GM04503 (cell line): ENCODE measurements around the gene CORO2B.
A peak's percentile ranks its signal among the peaks of the same experiment; 100 is the strongest.

ENCODE experiments used
- DNase-seq: peaks from one replicate; pipeline ENCODE4 v3.0.0-alpha.2; 2012; ENCODE audit warnings: low read depth

The CORO2B gene

DNA sequence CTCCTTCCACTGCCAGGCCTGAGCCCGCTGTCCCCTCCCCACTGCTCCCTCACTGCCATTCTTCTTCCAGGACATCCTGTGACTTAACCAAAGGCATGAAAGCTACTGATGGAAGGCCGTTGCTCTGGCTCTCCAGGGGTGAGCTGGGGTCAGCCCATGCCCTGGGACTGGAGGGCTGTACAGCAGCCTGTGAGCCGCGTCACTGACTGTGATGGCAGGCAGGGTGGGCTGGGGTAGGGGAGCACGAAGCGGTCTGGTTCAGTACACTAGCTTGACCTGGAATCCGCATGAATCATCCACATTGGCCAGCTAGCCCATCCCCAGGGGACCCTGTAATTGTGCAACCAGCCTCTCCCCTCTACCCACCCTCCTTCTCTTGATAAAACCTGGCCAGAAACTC is 30.8 kb downstream of the CORO2B start:
- DNase-seq = no peak

DNA sequence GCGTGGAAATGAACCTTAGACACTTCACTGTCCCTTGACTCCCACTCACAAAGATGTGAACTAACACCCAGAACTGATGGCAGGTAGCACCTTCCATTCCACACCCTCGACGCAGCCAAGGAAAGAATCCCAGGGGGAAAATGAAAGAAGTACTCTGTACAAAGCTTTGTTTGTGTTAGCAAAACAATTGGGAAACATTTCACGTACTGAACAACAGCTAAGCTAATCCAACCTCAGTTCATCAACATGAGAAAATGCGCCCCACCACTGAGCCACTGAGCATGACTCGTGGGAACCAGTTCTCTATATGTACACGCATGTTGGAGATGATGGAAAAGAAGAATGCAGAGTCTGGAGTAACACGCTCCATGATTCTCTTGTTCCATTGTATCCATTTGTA is 32.0 kb downstream of the CORO2B start:
- no peak for DNase-seq

DNA sequence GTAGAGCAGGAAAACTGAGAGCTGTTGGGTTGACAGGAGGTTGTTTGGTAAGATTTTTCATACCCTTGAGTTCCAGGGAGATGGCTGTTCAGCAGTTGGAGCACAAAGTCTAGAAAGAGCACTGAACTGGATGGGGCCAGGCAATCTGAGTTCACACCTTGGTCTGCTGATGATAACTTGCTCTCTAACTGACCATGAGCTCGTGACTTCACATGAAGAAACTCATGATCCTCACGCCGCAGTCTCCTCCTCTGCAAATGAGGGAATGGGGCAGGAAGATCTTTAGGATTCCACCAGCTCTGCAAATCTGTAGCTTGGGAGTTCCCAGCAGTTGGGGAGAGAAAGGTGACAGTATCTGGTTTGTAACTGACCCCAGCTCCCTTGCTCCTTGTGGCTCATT is 33.7 kb downstream of the CORO2B start:
- no peak for DNase-seq

DNA sequence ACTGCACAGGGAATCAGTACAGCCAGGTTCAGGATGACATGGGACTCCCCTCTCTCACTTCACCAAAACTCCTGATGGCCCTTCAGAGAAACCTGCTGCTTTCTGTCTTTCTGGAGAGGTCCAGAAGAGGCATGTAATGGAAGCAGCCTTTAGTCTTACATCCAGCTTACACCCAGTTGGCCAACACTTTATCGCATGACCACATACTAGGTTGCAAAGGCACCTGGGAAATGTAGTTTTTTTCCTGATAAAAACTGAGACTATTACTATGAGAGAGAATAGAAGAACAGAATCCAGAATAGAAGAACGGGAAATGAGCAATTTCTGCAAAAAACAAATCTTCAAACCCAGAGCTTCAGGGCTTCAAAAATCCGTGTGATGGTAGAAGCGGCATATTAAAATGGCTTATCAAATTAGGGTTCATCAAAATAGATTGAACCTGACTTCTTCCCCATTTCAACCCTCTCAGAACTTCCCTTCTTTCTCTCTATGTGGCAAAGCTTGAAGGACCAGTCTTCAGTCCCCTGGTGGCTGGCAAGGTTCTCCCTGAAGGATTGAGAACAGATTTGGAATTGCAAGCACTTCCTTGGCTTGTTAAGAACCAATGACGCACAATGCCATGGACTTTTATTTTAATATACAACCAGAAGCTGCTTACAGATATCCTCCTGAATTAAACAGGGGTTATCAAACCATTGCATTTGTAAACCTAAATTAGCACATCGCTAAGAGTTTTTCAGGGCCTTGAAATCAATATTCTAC is 34.4 kb downstream of the CORO2B start:
- no peak for DNase-seq

DNA sequence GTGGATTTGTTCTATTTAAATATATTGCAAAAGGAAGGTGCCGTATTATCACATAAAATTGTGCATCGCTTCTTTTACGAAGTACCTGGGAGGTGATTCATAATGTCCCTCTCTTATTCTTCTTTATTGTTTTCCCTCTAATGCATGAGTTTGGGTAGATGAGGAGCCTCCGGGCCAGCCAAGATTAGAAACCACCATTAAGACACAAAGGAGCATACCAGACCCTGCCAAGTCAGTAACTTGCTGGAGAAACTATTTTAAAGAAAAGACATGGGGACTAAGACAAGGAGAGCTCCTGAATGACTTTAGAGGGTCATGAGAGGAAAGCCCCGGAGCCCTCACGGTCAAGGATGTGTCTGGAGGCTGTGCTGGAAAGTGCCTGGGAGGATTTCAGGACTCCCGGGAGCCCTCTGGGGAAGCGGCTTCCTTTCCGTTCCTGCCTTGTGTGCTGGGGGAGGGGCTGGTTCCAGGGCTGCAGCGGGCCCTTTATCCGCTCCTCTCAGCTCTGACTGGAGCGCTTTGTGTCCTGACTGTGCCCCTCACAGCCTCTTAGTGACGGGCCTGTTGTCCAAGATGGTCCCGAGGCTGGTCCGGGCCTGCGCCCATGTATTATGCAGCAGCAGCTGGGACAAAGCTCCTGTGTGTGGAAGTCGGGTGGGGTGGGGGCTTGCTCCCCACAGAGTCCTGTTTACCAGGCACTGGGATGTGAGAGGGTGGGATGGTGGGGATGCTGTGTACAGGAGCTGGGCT is 35.7 kb downstream of the CORO2B start:
- DNase-seq = no peak

DNA sequence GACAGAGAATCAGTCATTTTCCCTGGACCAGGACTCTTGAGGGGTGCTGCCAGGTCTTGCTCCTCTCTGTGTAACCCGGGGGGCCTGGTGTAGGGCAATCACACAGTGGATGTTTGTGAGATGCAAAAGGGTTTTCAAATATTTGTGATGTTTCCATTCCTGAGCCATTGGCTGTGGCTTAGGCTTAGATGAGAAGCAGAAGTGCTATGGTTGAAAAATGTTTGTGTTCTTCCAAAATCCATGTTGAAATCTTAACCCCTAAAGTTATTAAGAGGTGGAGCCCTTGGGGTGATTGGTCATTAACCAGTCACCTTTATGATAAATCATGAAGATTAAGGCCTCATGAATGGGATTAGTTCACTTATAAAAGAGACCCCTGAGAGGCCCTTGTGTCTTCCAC is 36.5 kb downstream of the CORO2B start:
- no peak for DNase-seq

DNA sequence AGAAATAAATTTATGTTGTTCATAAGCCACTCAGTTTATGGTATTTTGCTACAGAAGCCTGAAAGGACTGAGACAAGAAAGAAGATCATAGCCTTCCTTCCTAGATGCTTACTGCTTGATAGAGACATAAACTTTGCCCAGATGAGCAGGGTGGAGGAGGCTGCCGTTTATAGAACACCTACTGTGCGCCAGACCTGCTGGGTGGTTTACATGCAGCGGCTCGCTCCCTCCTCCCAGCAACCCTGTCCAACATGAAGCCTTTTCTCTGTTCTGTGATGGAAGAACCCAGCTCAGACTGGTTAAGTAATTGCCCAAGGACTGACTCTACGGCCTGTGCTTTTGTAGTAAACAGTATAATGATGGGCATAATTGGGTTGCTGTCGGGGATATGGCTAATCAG is 37.0 kb downstream of the CORO2B start:
- no peak for DNase-seq

DNA sequence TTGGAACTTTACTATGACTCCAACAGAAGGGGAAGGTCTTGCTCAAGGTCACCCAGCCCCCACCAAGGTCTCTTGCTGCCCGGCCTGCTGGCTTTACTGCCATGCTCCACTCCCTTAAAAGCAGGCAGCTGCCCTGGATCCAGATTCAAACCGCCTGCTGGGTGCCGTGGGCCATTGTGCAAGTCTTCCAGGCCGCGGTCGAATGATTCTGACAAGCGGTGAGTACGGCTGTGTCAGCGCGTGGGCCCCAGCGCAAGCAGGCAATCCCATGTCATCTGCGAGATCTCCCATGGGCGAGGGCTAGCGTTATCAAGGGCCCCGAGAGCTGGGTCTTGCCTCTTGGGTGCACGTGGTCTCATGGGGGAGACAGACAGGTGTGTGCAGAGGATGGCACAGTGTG is 37.6 kb downstream of the CORO2B start:
- no peak for DNase-seq

DNA sequence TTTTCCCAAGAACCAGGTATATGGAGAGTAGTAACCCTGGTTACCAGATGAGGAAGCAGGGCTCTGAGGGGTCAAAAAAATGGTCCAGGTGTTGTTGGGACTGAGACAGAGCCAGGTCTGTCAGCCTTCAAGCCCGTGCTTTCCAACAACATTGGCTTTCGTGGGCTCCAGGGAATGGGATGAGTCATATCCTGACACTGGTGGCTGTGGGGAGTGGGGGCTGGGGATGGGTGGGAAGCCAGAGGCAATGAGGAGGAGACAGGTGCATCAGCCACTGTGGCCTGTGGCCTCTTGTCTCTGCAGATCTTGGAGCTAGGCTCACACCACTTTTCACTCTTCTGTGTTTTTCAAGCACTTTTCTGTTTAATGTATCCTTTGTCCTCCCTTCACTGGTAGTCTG is 38.2 kb downstream of the CORO2B start:
- DNase-seq = no peak

DNA sequence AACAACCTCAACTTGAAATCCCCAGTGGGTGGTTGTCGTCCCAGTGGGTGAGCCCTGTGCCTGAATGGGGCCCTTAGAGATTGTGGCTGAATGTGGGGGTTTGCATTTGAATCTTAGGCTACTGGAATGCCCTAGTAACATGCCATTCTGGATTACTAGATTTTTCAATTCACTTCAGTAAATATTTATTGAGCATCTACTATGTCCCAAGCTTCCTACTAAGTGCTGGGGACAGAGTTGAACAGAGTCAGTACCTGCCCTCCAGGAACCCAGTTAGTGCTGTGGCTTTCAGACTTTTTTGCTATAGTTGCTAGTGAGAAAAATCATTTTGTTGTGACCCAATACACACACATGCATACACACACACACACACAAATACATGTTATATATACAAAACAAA is 39.0 kb downstream of the CORO2B start:
- no peak for DNase-seq

DNA sequence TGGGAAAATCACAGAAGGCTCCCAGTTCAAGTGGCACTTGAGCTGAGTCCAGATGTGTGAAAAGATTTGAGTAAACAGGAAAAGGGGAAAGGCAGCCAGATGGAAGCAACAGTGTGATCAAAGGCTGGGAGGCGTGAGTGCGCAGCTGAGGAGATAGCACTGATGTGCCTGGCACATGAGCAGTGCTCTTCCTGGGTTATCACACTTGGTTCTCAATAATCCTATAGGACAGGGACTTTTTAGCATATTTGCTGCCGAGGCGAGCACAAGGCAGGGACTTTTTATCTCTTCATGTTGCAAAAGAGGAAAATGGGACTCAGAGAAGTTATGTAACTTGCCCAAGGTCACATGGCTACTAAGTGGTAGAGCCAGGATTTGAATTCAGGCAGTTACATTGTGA is 39.6 kb downstream of the CORO2B start:
- no peak for DNase-seq

DNA sequence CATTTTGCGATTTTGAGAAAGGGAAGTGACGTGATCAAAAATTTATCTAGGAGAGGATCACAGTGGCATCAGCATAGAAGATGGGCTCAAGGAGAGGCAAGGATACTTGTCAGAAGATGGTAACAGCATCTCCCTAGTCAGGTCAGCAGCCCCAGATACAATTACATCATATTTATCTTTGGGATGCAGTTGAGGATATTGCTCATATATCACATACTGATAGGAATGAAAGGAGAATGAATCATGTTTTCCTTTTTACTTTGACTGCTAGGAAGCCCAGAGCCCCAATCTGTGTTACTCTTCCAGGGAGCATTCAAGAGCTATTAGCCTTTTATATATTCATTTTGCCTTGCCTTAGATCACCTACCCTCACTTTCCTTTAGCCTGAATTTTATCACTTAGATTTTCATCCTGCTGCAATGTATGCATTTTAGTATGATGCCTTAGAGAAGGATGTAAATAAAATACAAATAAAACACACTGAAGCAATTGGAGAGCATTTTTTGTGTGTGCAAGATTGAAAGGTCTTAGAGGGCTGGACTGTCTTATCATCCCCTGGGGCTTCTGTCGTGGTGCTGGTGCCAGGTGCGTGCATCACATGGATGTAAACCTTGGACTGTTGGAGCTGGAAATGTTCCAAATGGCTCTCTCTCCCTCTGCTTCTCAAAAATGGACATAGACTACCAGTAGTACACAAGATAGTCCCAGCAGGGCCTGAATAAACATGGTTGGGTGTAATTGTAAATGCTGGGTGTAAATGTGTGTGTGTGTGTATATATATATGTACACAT is 40.3 kb downstream of the CORO2B start:
- no peak for DNase-seq

DNA sequence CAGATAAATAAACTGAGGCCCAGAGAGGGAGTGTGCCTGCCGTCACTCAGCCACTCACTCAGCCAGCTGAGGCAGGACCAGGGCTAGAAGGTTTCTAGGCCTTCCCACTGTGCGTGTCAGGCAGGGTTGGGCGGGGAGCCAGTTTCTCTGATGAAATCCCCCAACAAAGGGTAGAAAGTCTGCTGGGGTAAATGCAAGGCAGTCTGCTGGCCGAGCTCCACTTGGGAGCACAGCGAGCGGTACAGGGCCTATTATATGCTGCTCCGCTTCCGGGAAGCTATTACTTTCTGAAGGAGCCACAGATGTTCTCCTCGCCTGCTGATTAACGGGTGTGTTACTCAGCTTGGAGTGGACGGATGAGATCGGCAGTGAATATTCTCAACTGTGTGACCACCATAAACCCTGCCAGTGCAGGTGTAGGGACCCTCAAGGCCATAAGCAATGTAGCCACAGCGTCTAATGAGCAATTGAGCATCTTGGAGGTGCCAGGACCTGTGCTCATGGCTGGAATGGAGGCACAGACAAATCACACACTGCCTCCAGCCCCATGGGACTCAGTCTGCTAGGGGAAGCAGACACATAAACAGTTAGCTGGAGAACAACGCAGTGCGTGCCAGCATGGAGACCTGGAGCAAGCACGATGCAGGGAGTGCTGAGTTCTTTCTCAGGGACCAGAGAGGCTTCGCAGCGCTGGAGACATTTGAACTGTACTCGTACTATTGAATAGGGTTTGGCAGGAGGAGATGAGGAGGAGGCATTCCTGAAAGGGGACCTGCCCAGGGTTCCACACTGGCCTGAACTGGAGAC is 42.1 kb downstream of the CORO2B start:
- peak; percentile 90 for DNase-seq

DNA sequence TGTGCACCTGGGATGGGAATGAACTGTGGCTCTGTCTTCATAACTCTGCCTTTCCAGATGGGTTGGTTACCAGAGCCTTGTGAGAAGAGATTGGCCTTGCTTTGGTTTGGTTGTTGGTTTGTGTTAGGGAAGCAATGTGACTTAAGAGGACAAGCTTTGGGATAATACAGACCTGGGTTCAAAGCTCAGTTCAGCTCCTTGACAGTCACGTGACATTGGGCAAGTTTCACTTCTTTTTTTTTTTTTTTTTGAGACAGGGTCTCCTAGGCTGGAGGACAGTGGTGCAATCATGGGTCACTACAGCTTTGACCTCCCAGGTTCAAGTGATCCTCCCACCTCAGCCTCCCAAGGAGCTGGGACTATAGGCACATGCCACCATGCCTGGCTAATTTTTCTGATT is 42.7 kb downstream of the CORO2B start:
- no peak for DNase-seq

DNA sequence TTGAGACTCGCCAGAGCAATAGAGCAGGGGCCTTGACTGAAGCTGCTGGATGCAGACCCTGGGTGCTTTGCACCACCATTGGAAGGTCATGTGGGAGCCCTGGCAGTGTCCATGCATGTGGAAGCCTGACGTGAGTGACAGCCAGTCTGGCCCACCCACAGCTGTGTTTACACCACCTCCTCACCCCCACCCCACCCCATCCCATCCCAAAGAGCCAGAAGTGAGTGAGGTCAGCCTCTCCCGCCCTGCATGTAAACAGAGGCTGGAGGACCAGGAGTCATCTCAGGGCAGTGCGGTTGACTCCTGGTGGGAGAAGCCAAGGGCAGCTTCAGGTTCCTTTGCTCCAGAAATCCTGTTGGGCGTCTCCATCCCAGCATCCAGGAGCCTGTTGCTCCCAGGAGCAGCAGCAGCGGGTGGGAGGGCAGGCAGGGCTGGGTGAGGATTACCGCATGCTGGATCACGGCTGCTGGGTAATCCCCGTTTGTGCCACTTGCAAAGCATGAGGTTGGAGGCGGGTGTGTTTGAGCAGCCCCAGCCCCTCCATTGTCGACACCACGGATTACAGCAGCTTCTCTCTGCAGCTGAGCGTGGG is 44.6 kb downstream of the CORO2B start:
- no peak for DNase-seq

DNA sequence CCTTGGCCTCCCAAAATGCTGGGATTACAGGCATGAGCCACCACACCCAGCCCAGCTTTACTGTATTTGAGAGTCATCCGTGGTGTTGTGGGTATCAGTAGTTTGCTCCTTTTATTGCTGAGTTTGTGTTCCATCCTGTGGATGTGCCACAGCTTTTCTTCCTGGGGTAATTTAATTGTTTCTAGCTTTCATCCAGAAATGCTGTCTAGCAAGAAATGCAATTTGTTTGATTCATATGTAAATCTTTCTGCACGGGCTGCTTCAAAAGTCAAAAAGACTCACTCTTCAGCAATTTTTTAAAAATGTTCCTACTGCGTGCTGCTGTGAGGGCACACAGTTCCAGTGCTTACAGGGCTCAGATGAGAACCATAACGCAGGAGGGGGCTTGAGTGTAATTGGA is 47.1 kb downstream of the CORO2B start:
- DNase-seq = no peak

DNA sequence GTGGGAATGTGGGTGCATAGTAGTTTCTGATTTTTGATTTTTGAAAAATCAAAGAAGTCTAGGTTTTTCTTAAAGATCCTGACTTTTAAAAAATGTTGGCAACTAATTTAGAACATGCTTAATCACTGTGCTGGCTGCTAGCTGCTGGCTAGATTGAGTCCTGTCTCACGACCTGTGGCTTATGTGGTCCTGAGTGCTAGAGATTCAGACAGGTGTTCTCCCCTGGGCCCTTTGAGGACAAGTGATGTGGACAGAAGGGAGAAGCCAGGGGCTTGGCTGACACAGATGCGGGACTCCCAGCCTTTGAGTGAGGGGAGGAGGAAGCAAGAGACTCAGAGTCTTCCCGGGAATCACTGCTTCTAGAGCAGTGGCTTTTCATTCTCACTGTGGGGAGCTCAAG is 47.5 kb downstream of the CORO2B start:
- no peak for DNase-seq

DNA sequence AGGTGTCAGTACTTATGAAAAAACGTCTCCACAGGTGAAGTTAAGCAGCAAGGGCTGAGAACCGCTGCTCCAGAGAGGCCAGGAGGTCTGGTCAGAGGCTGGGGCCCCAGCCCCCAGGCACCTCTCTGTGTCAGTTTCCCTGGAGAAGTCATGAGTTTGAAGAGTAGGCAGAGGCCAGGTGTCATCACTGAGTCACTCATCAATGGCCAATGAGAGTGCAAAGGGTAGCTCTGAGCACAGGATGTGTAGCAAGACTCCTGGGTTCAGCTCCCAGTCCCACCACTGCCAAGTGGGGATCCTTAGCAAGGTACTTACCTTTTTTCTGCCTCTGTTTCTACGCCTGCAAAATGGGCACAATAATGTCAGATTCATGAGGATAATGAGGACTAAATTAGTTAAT is 47.9 kb downstream of the CORO2B start:
- DNase-seq = no peak

DNA sequence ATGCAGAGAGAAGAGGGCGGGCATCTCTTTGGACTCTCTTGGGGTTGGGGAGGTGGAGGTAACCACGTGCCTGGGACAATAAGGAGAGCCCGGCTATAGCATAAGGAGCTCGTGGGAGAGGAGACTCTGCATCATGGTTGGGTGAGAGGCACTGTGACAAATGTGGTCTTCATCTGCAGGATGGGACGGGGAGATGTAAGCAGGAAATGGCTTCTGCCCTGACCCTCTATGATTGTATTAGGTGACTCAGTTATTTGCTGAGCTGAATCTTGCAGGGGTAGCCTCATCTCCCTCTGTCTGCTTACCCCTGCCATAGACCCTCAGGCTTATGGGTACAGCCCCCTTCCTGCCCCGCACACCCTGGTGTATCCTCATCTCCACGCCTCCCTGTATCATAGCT is 48.7 kb downstream of the CORO2B start:
- no peak for DNase-seq

DNA sequence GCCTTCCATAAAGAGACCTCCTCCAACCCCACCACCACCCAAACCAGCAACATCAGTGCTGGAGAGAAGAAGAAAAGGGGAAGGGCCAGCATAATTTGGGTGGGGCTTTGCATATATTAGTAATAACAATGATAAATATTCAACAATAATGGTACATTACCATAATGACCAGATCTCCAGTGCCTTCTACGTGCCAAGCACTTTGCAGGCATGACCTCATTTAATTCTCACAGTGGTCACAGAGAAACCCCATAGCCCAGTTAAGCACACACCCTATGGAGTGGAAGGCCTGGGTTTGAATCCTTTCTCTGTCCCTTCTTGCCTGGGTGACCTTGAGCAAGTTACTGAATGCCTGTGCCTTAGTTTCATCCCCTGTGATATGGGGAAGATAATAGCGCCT is 49.2 kb downstream of the CORO2B start:
- DNase-seq = no peak

DNA sequence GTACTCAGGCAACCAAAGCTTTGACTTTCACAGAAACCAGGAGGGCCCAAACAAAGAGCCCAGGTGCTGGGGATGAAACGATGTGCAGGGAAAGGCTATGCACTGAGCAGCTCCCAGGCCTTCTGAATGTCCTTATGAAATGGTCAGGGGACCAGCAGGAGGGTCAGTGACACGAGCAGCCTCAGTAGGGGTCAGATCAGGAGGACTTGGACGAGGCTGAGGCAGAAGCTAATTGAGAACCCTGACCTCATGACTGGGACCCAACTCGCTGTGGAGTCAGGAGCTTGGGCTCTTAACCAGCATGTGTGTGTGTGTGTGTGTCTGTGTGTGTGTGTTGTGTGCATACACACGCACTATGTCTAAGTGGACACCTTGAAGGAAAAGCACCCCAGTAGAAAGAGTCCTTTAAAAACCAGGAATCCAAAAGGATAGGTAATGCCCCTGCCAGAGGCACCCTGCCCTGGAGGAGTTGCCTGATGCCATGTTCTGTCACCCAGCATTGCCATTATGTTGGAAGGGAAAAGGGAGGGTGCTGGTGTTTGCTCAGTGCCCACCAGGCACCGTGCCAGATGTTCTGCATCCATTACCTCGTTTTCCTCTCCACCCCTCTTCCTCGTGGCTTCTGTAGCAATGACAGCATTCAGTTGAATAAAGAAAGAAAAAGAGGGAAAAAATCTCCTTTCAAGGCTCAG is 50.9 kb downstream of the CORO2B start:
- DNase-seq = no peak
